NB4 (cell line): ENCODE measurements around the gene OOSP2.

Source experiments
- CTCF ChIP-seq: IDR thresholded peaks from one replicate; pipeline ENCODE4 v1.5.1; 2012; ENCODE audit warnings: low read depth, low read length
- MAX ChIP-seq: IDR thresholded peaks from 2 replicates; pipeline ENCODE4 v1.6.1; 2011; ENCODE audit warnings: low read depth, low read length
- POLR2A ChIP-seq: IDR thresholded peaks from 2 replicates; pipeline ENCODE4 v1.6.1; 2011; ENCODE audit warnings: mild to moderate bottlenecking; ENCODE audit not compliant: insufficient read length; ENCODE audit errors: extremely low read depth

- TF ChIP-seq CTCF (no peak), POLR2A (no peak), MAX (no peak)
Measured at GRCh38 chr11:60078745-60079144, 38.5 kb downstream of the OOSP2 start.
